NB4 (cell line): ENCODE results near the gene FUNDC2.

Experiments used
- POLR2A ChIP-seq: IDR thresholded peaks from 2 replicates; pipeline ENCODE4 v1.6.1; 2011; ENCODE audit warnings: mild to moderate bottlenecking; ENCODE audit not compliant: insufficient read length; ENCODE audit errors: extremely low read depth
- TF ChIP-seq, protein P1 (sequence below): IDR thresholded peaks from one replicate; pipeline ENCODE4 v1.5.1; 2012; ENCODE audit warnings: low read depth, low read length
- TF ChIP-seq, protein P2 (sequence below): IDR thresholded peaks from 2 replicates; pipeline ENCODE4 v1.6.1; 2011; ENCODE audit warnings: low read depth, low read length

DNA sequence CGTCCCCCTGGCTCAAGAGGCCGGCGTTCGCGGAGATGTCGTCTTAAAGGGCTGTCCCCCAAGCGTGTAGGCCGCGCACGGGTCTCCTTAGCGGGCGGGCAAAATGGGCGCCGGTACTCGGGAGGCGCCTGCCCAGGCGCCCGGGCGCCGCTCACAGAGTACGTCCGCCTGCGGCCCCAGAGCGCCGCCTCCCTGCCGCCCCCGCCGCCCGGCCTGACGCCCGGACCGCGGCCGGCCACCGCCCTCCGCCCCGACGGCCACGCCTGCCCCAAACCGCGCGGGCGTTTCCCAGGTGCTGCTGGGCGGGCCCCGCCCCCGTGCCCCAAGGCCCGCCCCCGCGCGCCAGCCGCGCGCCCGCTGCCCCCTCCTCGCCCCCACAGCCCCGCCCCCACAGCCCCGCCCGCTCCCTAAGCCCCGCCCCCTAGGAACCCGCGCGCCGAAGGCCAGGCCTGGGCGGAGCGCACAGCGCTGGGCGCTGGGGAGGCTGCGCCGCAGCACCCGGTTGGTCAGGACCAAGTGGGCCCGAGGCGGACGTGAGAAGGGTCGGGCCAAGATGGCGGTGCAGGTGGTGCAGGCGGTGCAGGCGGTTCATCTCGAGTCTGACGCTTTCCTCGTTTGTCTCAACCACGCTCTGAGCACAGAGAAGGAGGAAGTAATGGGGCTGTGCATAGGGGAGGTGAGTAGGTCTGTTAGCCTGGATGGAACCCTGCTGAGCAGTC lies 44.5 kb downstream of the FUNDC2 start, which contains the start of the genes BRCC3, CMC4 and MTCP1:
- TF ChIP-seq, protein P1, sequence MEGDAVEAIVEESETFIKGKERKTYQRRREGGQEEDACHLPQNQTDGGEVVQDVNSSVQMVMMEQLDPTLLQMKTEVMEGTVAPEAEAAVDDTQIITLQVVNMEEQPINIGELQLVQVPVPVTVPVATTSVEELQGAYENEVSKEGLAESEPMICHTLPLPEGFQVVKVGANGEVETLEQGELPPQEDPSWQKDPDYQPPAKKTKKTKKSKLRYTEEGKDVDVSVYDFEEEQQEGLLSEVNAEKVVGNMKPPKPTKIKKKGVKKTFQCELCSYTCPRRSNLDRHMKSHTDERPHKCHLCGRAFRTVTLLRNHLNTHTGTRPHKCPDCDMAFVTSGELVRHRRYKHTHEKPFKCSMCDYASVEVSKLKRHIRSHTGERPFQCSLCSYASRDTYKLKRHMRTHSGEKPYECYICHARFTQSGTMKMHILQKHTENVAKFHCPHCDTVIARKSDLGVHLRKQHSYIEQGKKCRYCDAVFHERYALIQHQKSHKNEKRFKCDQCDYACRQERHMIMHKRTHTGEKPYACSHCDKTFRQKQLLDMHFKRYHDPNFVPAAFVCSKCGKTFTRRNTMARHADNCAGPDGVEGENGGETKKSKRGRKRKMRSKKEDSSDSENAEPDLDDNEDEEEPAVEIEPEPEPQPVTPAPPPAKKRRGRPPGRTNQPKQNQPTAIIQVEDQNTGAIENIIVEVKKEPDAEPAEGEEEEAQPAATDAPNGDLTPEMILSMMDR: no peak
- peak; percentile 78 for TF ChIP-seq POLR2A
- TF ChIP-seq, protein P2, sequence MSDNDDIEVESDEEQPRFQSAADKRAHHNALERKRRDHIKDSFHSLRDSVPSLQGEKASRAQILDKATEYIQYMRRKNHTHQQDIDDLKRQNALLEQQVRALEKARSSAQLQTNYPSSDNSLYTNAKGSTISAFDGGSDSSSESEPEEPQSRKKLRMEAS: peak; percentile 46
